SK-N-SH treated with all-trans-retinoic acid at 6 μM for 48 hours (cell line): ENCODE results near the gene DGKE.

Source experiments
- ATAC-seq: fragments of 200-7000 bp; cut with Tn5 transposase; 3 replicates; pipeline ENCODE4 v1.9.1; 2020; ENCODE audit warnings: mild to moderate bottlenecking, moderate library complexity
- ARNTL ChIP-seq: fragments of 450-650 bp; formaldehyde crosslinking; IDR thresholded peaks from 2 replicates; pipeline ENCODE4 v1.5.0; 2020; ENCODE audit warnings: low read depth, mild to moderate bottlenecking, moderate library complexity, borderline replicate concordance
- BACH2 ChIP-seq: fragments of 250-450 bp; sonication (Bioruptor Pico); IDR thresholded peaks from 2 replicates; pipeline ENCODE4 v1.9.0; 2021; ENCODE audit warnings: mild to moderate bottlenecking, borderline replicate concordance
- CSDC2 ChIP-seq: fragments of 250-450 bp; sonication (Bioruptor Pico); IDR thresholded peaks from 2 replicates; pipeline ENCODE4 v1.5.0; 2020; ENCODE audit warnings: mild to moderate bottlenecking, moderate library complexity
- GLIS3 ChIP-seq: fragments of 250-450 bp; sonication (Bioruptor Pico); IDR thresholded peaks from 2 replicates; pipeline ENCODE4 v1.5.0; 2020; ENCODE audit warnings: mild to moderate bottlenecking, moderate library complexity
- ISL1 ChIP-seq: fragments of 250-450 bp; sonication (Bioruptor Pico); IDR thresholded peaks from 2 replicates; pipeline ENCODE4 v2.1.2; 2022; ENCODE audit warnings: mild to moderate bottlenecking, moderate library complexity
- PATZ1 ChIP-seq: fragments of 250-450 bp; sonication (Bioruptor Pico); IDR thresholded peaks from 2 replicates; pipeline ENCODE4 v1.8.0; 2020; ENCODE audit warnings: mild to moderate bottlenecking, moderate library complexity, borderline replicate concordance
- POU6F1 ChIP-seq: fragments of 250-450 bp; sonication (Bioruptor Pico); IDR thresholded peaks from 2 replicates; pipeline ENCODE4 v1.8.0; 2021; ENCODE audit warnings: low read depth, mild to moderate bottlenecking, moderate library complexity, borderline replicate concordance
- PPARA ChIP-seq: fragments of 250-450 bp; sonication (Bioruptor Pico); IDR thresholded peaks from 2 replicates; pipeline ENCODE4 v1.5.0; 2020; ENCODE audit warnings: mild to moderate bottlenecking, borderline replicate concordance
- RARB ChIP-seq: fragments of 250-450 bp; sonication (Bioruptor Pico); IDR thresholded peaks from 2 replicates; pipeline ENCODE4 v1.8.0; 2021; ENCODE audit warnings: mild to moderate bottlenecking, moderate library complexity
- SNAI2 ChIP-seq: fragments of 250-450 bp; sonication (Bioruptor Pico); IDR thresholded peaks from 2 replicates; pipeline ENCODE4 v1.5.0; 2020; ENCODE audit warnings: mild to moderate bottlenecking, moderate library complexity
- TCF4 ChIP-seq: fragments of 250-450 bp; sonication (Bioruptor Pico); IDR thresholded peaks from 2 replicates; pipeline ENCODE4 v1.8.0; 2021; ENCODE audit warnings: mild to moderate bottlenecking, moderate library complexity, borderline replicate concordance
- TOX ChIP-seq: fragments of 250-450 bp; sonication (Bioruptor Pico); IDR thresholded peaks from 2 replicates; pipeline ENCODE4 v1.8.0; 2021; ENCODE audit warnings: mild to moderate bottlenecking, moderate library complexity, borderline replicate concordance
- TSHZ2 ChIP-seq: fragments of 250-450 bp; sonication (Bioruptor Pico); IDR thresholded peaks from 2 replicates; pipeline ENCODE4 v1.5.0; 2020; ENCODE audit warnings: mild to moderate bottlenecking, moderate library complexity
- ZC3H10 ChIP-seq: fragments of 250-450 bp; sonication (Bioruptor Pico); IDR thresholded peaks from 2 replicates; pipeline ENCODE4 v1.5.1; 2021; ENCODE audit warnings: mild to moderate bottlenecking, moderate library complexity
- ZFP3 ChIP-seq: fragments of 250-450 bp; sonication (Bioruptor Pico); IDR thresholded peaks from 2 replicates; pipeline ENCODE4 v1.5.0; 2020; ENCODE audit warnings: mild to moderate bottlenecking, moderate library complexity
- ZFP30 ChIP-seq: fragments of 450-650 bp; formaldehyde crosslinking; IDR thresholded peaks from 2 replicates; pipeline ENCODE4 v1.5.0; 2022; ENCODE audit warnings: mild to moderate bottlenecking, moderate library complexity
- ZNF565 ChIP-seq: fragments of 450-650 bp; formaldehyde crosslinking; conservative IDR thresholded peaks from 2 replicates; pipeline ENCODE4 v1.5.0; 2020; ENCODE audit warnings: low read depth, mild to moderate bottlenecking, moderate library complexity
- ZNF70 ChIP-seq: fragments of 450-650 bp; formaldehyde crosslinking; IDR thresholded peaks from 2 replicates; pipeline ENCODE4 v1.5.0; 2020; ENCODE audit warnings: mild to moderate bottlenecking, moderate library complexity
- ZNF8 ChIP-seq: fragments of 450-650 bp; formaldehyde crosslinking; IDR thresholded peaks from 2 replicates; pipeline ENCODE4 v1.5.0; 2020; ENCODE audit warnings: mild to moderate bottlenecking, moderate library complexity
- TF ChIP-seq, protein P1 (sequence below): fragments of 250-450 bp; sonication (Bioruptor Pico); IDR thresholded peaks from 2 replicates; pipeline ENCODE4 v1.5.1; 2021; ENCODE audit warnings: mild to moderate bottlenecking, moderate library complexity
- TF ChIP-seq, protein P2 (sequence below): fragments of 250-450 bp; sonication (Bioruptor Pico); IDR thresholded peaks from 2 replicates; pipeline ENCODE4 v1.5.1; 2020; ENCODE audit warnings: low read depth, mild to moderate bottlenecking, moderate library complexity

DGKE gene

GRCh38 chr17:56793531-56793930 is 40.4 kb upstream of the DGKE start:
- no peak for TF ChIP-seq POU6F1 (CRISPR knock-in tag)
- TF ChIP-seq ZFP30 (CRISPR knock-in tag): no peak
- TF ChIP-seq ZC3H10 (CRISPR knock-in tag): no peak
- TF ChIP-seq TCF4 (CRISPR knock-in tag): no peak
- no peak for TF ChIP-seq CSDC2 (CRISPR knock-in tag)
- TF ChIP-seq ZFP3 (CRISPR knock-in tag): no peak
- TF ChIP-seq, protein P1, sequence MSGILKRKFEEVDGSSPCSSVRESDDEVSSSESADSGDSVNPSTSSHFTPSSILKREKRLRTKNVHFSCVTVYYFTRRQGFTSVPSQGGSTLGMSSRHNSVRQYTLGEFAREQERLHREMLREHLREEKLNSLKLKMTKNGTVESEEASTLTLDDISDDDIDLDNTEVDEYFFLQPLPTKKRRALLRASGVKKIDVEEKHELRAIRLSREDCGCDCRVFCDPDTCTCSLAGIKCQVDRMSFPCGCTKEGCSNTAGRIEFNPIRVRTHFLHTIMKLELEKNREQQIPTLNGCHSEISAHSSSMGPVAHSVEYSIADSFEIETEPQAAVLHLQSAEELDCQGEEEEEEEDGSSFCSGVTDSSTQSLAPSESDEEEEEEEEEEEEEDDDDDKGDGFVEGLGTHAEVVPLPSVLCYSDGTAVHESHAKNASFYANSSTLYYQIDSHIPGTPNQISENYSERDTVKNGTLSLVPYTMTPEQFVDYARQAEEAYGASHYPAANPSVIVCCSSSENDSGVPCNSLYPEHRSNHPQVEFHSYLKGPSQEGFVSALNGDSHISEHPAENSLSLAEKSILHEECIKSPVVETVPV (CRISPR knock-in tag): no peak

GRCh38 chr17:56793957-56794356 is 40.0 kb upstream of the DGKE start:
- TF ChIP-seq, protein P1 (CRISPR knock-in tag): no peak
- TF ChIP-seq ZC3H10 (CRISPR knock-in tag) (no peak), BACH2 (no peak), RARB (CRISPR knock-in tag) (no peak), TSHZ2 (CRISPR knock-in tag) (no peak), CSDC2 (CRISPR knock-in tag) (no peak), PPARA (CRISPR knock-in tag) (no peak), TOX (CRISPR knock-in tag) (no peak), ZNF70 (no peak), GLIS3 (CRISPR knock-in tag) (no peak)
- ATAC-seq: no peak; the same call in 2 of the 3 replicates

More at GRCh38 chr17:56793531-56793930, 40.4 kb upstream of the DGKE start:
- ATAC-seq: no peak

GRCh38 chr17:56795221-56795865 is 38.6 kb upstream of the DGKE start:
- ATAC-seq: no peak
- TF ChIP-seq ISL1 (CRISPR knock-in tag) (peak; percentile 75), PATZ1 (no peak)

GRCh38 chr17:56796536-56796935 is 37.4 kb upstream of the DGKE start:
- TF ChIP-seq ZNF565 (CRISPR knock-in tag): no peak
- no peak for TF ChIP-seq ZFP30 (CRISPR knock-in tag)
- no peak for TF ChIP-seq BACH2
- TF ChIP-seq, all 23 proteins: peak for 0
- ATAC-seq: no peak

DNA sequence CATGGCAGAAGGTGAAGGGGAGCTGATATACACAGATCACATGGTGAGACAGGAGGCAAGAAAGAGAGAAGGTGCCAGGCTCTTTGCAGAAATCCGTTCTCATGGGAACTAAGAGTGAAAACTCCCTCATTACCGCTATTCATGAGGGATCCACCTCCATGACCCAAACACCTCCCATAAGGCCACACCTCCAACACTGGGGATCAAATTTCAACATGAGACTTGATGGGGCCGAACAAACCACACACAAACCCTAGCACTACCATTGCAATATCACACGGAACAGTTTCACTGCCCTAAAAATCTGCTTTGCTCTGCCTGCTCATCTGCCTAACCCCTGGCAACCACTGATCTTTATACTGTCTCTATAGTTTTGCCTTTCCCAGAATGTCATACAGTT is 35.0 kb upstream of the DGKE start:
- ATAC-seq: no peak
- TF ChIP-seq, protein P2, sequence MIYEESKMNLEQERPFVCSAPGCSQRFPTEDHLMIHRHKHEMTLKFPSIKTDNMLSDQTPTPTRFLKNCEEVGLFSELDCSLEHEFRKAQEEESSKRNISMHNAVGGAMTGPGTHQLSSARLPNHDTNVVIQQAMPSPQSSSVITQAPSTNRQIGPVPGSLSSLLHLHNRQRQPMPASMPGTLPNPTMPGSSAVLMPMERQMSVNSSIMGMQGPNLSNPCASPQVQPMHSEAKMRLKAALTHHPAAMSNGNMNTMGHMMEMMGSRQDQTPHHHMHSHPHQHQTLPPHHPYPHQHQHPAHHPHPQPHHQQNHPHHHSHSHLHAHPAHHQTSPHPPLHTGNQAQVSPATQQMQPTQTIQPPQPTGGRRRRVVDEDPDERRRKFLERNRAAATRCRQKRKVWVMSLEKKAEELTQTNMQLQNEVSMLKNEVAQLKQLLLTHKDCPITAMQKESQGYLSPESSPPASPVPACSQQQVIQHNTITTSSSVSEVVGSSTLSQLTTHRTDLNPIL (CRISPR knock-in tag): no peak
- TF ChIP-seq ZNF8 (CRISPR knock-in tag) (no peak), RARB (CRISPR knock-in tag) (no peak), ZNF565 (CRISPR knock-in tag) (no peak), PPARA (CRISPR knock-in tag) (no peak), SNAI2 (CRISPR knock-in tag) (no peak), GLIS3 (CRISPR knock-in tag) (no peak), ISL1 (CRISPR knock-in tag) (no peak), BACH2 (no peak), ZFP3 (CRISPR knock-in tag) (no peak), TCF4 (CRISPR knock-in tag) (no peak), ARNTL (CRISPR knock-in tag) (no peak), ZNF70 (no peak), ZFP30 (CRISPR knock-in tag) (no peak)
